Omental fat pad (tissue), 4 donors: Measurements from ENCODE around the gene SCUBE2. TPM values are rescaled to one million over a fixed set of nuclear protein-coding genes. Genes with fewer than 3 reads are reported as not detected.

Experiments used
- ATAC-seq: fragments of 150-250 bp; one replicate; pipeline ENCODE4 v1.9.1; 2016; ENCODE audit warnings: mild to moderate bottlenecking, moderate library complexity; ENCODE audit not compliant: low FRiP score
- DNase-seq: peaks from one replicate; pipeline ENCODE4 v3.0.0-alpha.2; 2019; ENCODE audit warnings: low spot score
- total RNA-seq, 4 donors: library from RNA; depleted of rRNA; stranded (reverse); fragments of >200 nt; gene quantifications; one replicate each; pipeline ENCODE4 v1.1.0, GENCODE V29; 2016
- TF ChIP-seq, protein P1 (sequence below), 3 donors: fragments of 450-650 bp; IDR thresholded peaks; one replicate each; pipeline ENCODE4 v1.5.1; 2016 to 2017; ENCODE audit warnings: antibody characterized with exemption in 3 of 3, mild to moderate bottlenecking in 3 of 3, moderate library complexity in 2 of 3

SCUBE2 gene
- total RNA-seq, 4 donors from 2014 or later, result 8.8 to 50.6 (median 29.8) TPM

DNA sequence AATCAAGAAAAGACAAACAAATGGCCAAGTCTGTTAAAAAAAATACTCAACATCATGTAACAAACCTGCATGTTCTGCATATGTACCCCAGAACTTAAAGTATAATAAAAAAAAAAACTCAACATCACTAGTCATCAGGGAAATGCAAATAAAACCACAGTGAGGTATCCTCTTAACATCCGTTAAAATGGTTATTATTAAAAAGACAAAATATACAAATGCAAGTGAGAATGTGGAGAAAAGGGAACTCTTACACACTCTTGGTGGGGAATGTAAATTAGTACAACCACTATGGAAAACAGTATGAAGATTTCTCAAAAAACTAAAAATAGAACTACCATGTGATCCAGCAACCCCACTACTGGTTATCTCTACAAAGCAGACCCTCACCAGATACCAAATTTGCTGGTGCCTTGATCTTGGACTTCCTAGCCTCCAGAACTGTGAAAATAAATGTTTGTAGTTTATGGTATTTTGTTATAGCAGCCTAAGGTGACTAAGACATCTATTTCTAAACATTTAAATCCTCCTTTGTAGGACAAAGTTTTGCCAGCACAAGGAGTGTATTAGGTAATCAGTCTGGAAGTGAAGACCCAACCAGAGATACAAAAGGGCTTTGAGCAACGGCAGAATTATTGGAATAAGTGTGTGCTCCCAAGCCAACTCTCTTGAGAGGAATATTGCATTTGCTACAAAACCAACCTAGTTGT, 32.4 kb upstream of the SCUBE2 start:
- TF ChIP-seq, protein P1, sequence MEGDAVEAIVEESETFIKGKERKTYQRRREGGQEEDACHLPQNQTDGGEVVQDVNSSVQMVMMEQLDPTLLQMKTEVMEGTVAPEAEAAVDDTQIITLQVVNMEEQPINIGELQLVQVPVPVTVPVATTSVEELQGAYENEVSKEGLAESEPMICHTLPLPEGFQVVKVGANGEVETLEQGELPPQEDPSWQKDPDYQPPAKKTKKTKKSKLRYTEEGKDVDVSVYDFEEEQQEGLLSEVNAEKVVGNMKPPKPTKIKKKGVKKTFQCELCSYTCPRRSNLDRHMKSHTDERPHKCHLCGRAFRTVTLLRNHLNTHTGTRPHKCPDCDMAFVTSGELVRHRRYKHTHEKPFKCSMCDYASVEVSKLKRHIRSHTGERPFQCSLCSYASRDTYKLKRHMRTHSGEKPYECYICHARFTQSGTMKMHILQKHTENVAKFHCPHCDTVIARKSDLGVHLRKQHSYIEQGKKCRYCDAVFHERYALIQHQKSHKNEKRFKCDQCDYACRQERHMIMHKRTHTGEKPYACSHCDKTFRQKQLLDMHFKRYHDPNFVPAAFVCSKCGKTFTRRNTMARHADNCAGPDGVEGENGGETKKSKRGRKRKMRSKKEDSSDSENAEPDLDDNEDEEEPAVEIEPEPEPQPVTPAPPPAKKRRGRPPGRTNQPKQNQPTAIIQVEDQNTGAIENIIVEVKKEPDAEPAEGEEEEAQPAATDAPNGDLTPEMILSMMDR (IDR thresholded peaks at IDR 0.05), result no peak

DNA sequence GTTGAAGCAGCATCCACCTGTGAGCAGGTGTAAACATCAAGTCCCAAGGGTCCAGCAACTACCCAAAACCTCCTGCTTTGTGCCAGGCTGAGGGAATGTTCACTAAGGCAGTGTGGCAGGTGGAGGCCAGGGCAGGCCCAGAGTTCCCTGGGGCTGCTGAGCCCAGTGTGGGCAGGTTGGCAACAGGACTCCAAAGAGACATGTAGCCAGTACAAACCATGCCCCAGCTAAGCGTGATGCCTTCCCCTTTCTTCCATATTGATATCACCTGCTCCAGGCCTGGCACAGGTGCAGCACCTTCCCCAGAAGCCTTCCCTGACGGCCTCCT, 30.0 kb upstream of the SCUBE2 start:
- no peak for ATAC-seq
- TF ChIP-seq, protein P1 (IDR thresholded peaks at IDR 0.05), result no peak
- no peak for DNase-seq

More for the DNA sequence above, 32.4 kb upstream of the SCUBE2 start:
- ATAC-seq, result no peak
- no peak for DNase-seq

DNA sequence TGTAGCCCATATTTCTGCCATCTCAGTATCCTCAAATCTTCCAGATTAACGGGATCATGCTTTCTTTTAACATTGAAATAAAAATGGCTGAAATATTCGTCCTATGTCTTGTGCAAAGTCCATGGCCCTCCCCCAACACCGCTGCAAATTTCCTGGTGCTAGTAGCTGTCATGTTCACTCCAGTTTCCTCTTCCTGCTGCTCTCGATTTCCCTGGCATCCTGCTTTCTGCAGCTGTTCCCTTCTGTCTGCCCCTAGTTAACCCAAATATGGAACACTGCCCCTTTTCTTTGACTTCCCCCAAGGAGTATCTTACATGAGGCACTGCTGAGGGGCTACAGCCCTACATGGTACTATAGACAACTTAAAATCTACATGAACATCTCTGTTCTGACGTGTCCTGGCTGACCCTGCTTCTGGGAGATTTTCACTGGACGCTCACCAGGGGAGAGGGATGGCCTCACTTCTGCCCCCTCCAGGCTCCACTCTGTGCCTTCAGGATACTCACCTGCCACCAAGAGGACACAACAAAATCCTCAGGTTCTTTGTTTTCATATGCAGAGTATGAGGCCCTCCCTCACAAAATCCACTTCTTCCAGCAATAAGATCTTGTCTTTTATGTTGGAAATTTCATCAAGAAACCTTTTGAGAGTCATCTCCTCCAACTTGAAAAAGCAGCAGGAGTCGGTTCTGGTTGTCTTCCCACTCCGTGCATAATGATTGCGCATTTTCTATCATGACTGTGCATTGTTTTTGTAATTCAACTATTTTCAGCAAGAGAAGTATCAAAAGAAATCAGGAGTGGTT, 29.5 kb upstream of the SCUBE2 start:
- TF ChIP-seq, protein P1 (IDR thresholded peaks at IDR 0.05), result no peak
- DNase-seq (no peak), ATAC-seq (no peak)

DNA sequence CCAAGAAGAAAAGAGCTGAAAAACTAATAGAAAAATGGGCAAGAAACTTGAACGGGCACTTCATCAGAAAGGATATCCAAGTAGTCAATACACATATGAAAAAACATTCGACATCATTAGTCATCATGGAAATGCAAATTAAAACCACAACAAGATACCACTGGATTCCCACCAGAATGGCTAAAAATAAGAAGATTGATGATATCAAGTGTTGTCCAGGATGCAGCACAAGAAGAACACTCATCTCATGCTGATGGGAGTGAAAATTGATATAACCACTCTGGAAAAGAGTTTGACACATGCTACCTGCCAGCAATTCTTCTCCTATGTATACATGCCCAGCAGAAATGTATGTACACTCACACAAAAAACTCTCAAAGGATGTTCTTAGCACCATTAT, 26.9 kb upstream of the SCUBE2 start:
- TF ChIP-seq, protein P1 (IDR thresholded peaks at IDR 0.05), result no peak
- no peak for DNase-seq
- no peak for ATAC-seq

DNA sequence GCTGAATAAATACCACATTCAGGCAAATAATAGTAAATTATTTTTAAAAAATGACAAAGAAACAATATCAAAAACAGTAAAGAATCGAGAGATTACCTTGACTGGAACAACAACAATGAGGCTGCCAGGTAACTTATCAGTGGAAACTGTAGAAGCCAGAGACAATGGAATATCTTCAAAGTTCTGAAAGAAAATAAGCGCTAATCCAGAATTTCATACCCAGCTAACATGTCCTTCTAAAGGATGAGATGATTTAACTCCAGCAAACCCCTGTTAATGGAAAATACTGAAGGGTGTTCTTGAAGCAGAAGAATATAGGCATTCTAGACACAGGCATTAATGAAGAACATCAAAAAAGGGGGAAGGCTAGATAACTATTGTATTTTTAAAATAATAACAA, 20.7 kb upstream of the SCUBE2 start:
- TF ChIP-seq, protein P1 (IDR thresholded peaks at IDR 0.05), result no peak
- ATAC-seq, result no peak
- no peak for DNase-seq

DNA sequence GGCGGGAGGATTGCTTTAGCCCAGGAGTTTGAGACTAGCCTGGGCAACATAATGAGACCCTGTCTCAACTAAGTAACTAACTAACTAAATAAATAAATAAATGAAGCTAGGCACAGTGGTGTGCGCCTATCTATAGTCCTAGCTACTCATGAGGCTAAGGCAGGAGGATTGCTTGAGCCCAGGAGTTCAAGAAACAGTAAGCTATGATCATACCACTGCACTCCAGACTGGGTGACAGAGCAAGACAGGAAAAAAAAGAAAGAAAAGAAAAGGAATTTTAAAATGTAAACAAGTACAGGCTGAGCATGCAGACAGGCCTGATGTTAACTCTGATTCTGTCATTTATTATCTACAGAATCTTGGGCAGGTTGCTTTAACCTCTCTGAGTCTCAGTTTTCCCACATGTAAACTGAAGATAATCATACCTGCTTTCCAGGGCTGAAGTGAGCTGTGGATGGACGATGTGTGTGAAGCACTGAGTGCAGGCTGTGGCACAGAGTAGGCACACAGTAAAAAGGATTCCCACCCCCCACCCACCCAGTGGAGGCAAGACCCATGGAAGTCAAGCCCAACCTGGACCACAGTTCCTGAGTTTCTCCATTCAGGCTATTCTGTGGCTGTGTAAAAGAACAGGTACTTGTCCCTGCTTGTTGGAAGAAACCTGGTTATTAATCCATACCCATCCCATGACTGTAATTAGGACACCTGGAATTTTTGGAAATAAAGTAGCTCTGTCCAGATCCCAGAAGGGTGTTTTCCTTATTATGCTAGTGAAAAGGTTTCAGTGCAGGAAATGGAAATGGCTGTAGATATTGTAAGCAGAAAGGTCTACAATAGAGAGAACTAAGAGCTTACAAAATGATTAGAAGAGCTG, 18.7 kb upstream of the SCUBE2 start:
- ATAC-seq, result no peak
- DNase-seq, result no peak
- TF ChIP-seq, protein P1 (IDR thresholded peaks at IDR 0.05), result no peak
